Panc1 (cell line): ENCODE measurements around the gene ZSCAN22. TPM values are rescaled to one million over a fixed set of nuclear protein-coding genes. Genes with fewer than 3 reads are reported as not detected.

ENCODE experiments used
- ATAC-seq: fragments of 200-7000 bp; cut with Tn5 transposase; 2 replicates; pipeline ENCODE4 v1.9.1; 2020; ENCODE audit warnings: mild to moderate bottlenecking, moderate library complexity
- BruUV-seq: library from RNA; stranded (reverse); fragments of 400-500 nt; replicated peaks from 2 replicates; lab custom pipeline; 2021; lab: Mats Ljungman, UMichigan
- CTCF ChIA-PET: fragments of 300-600 bp; sonication (Branson Sonifier 250); formaldehyde crosslinking; loops from one replicate; lab custom pipeline; 2022; ENCODE audit warnings: antibody characterized with exemption; lab: Charles Lee
- POLR2A ChIA-PET: fragments of 300-600 bp; sonication (Branson Sonifier 250); formaldehyde crosslinking; loops from one replicate; lab custom pipeline; 2022; ENCODE audit warnings: antibody characterized with exemption; lab: Charles Lee
- DNase-seq: peaks from one replicate; pipeline ENCODE4 v3.0.0-alpha.2; 2010; ENCODE audit warnings: low read depth, low spot score
- H3K27ac ChIP-seq: 2 replicates; pipeline ENCODE4 v1.5.1; 2011; ENCODE audit warnings: mild to moderate bottlenecking, low read length, inconsistent platforms
- H3K27me3 ChIP-seq: fragments of 200-500 bp; sonication (Bioruptor generic); 2 replicates; pipeline ENCODE4 v1.6.0; 2014; ENCODE audit warnings: low read length, inconsistent platforms; ENCODE audit not compliant: control insufficient read depth, insufficient read depth
- H3K36me3 ChIP-seq: fragments of 200-500 bp; sonication (Bioruptor generic); 2 replicates; pipeline ENCODE4 v1.5.1; 2014; ENCODE audit warnings: inconsistent platforms, mild to moderate bottlenecking, low read length, moderate library complexity; ENCODE audit not compliant: control insufficient read depth, insufficient read depth
- H3K4me1 ChIP-seq: 2 replicates; pipeline ENCODE4 v1.5.1; 2011; ENCODE audit warnings: inconsistent platforms, mild to moderate bottlenecking, low read length, moderate library complexity; ENCODE audit not compliant: control insufficient read depth, insufficient read depth
- H3K4me3 ChIP-seq, 2 experiments: 2 replicates each; pipeline ENCODE4 v1.5.1; 2011 to 2012; ENCODE audit warnings: low read depth in 2 of 2, low read length in 2 of 2, mild to moderate bottlenecking in 2 of 2, inconsistent platforms in 1 of 2, moderate library complexity in 1 of 2
- H3K9me3 ChIP-seq: fragments of 200-500 bp; sonication (Bioruptor generic); 2 replicates; pipeline ENCODE4 v1.5.1; 2014; ENCODE audit warnings: low read depth, mild to moderate bottlenecking, inconsistent platforms, low read length, moderate library complexity; ENCODE audit not compliant: control insufficient read depth, insufficient read depth
- CTCF ChIP-seq: fragments of 450-650 bp; IDR thresholded peaks from 2 replicates; pipeline ENCODE4 v1.5.1; 2017; ENCODE audit warnings: mild to moderate bottlenecking
- POLR2AphosphoS5 ChIP-seq: IDR thresholded peaks from 2 replicates; pipeline ENCODE4 v1.6.1; 2012; ENCODE audit warnings: mild to moderate bottlenecking, low read depth, low read length, moderate library complexity
- REST ChIP-seq, 2 experiments: IDR thresholded peaks; 2 replicates each; pipeline ENCODE4 v1.6.1; 2011 to 2012; ENCODE audit warnings: low read depth in 2 of 2, control low read depth in 1 of 2, low read length in 1 of 2, mild to moderate bottlenecking in 1 of 2, moderate library complexity in 1 of 2; ENCODE audit not compliant: insufficient read depth in 1 of 2
- SIN3A ChIP-seq: IDR thresholded peaks from 2 replicates; pipeline ENCODE4 v1.6.1; 2012; ENCODE audit warnings: low read depth, mild to moderate bottlenecking, low read length, moderate library complexity, borderline replicate concordance; ENCODE audit not compliant: insufficient read depth
- TCF7L2 ChIP-seq: IDR thresholded peaks from 2 replicates; pipeline ENCODE4 v1.6.1; 2011; ENCODE audit warnings: mild to moderate bottlenecking, low read depth, low read length, inconsistent platforms
- in situ Hi-C: cut with HindIII; loops from 2 replicates; pipeline ENCODE4 v1.10.0; 2016; ENCODE audit warnings: low sequenced_read_pairs, low pct_unique_long_range_greater_than_20kb
- intact Hi-C: fragments of 100-400 bp; cut with micrococcal nuclease; formaldehyde crosslinking; loops from one replicate; pipeline ENCODE4 v1.10.0; 2022; ENCODE audit not compliant: unreplicated experiment
- total RNA-seq: library from RNA; stranded (reverse); gene quantifications from one replicate; pipeline ENCODE4 v1.2.1, GENCODE V29; 2021; ENCODE audit not compliant: unreplicated experiment

ZSCAN22 gene
- total RNA-seq, 1 experiment from 2014 or later = 6.6 TPM

GRCh38 chr19:58330458-58330857 is 3.7 kb downstream of the ZSCAN22 start:
- Histone ChIP-seq H3K4me3 (no peak overlapping the region), H3K27ac (no peak overlapping the region), H3K27me3 (no peaks in the 10 kb centered on the region), H3K4me1 (peaks cover 23% of the 10 kb centered on the region), H3K36me3 (no peaks in the 10 kb centered on the region; the same call in 1 of the 2 replicates), H3K9me3 (no peaks in the 10 kb centered on the region)
- no TSS peak for BruUV-seq
- intact Hi-C loops = no loop called here
- no peak for ATAC-seq
- TF ChIP-seq POLR2AphosphoS5 = no peak
- TF ChIP-seq CTCF = no peak
- no peak for TF ChIP-seq SIN3A
- no peak for TF ChIP-seq TCF7L2
- peak; percentile 75 for DNase-seq
- ChIA-PET CTCF (no interaction called here), POLR2A (interaction anchor here (0.8 kb wide), 1 partner anchor 33 kb away, joined by 4 read pairs; no protein-coding TSS in a partner anchor)
- in situ Hi-C loops = no loop called here

GRCh38 chr19:58332697-58333096 is 5.9 kb downstream of the ZSCAN22 start:
- CTCF ChIA-PET = no interaction called here
- POLR2A ChIA-PET = interaction anchor here (0.7 kb wide), 1 partner anchor 418 kb away, joined by 17 read pairs; no protein-coding TSS in a partner anchor

More at GRCh38 chr19:58332697-58333096, 5.9 kb downstream of the ZSCAN22 start:
- H3K4me3 ChIP-seq = no peak overlapping the region
- H3K36me3 ChIP-seq = no peaks in the 10 kb centered on the region
- TF ChIP-seq REST (IDR thresholded peaks at IDR 0.05; ENCODE audit: insufficient read depth in 1 of 2, low read depth in 2 of 2, low read length in 1 of 2) = no peak
- TF ChIP-seq POLR2AphosphoS5 = no peak
- no peak for TF ChIP-seq SIN3A
- TF ChIP-seq TCF7L2 = no peak
- no peak for TF ChIP-seq CTCF
- in situ Hi-C loops = no loop called here
- no peak for ATAC-seq
- no peaks in the 10 kb centered on the region for H3K9me3 ChIP-seq
- no TSS peak for BruUV-seq
- no peak for DNase-seq
- peaks cover 17% of the 10 kb centered on the region for H3K4me1 ChIP-seq
- H3K27me3 ChIP-seq = no peaks in the 10 kb centered on the region
- H3K27ac ChIP-seq = no peak overlapping the region
- intact Hi-C loops = no loop called here
